Measurements from ENCODE around the gene FAM200B.

FAM200B gene

GRCh38 chr4:15738877-15739276 is 57.2 kb downstream of the FAM200B start:
- no peak for DNase-seq

Measured in stimulated activated CD4-positive, alpha-beta T cell treated with anti-CD3 and anti-CD28 coated beads, Interleukin-2, amount 100 ng/mL, for 48 hours (primary cell).